K562 (cell line): Measurements from ENCODE around the gene GDF2. TPM values are rescaled to one million over a fixed set of nuclear protein-coding genes. Genes with fewer than 3 reads are reported as not detected.
A peak's percentile ranks its signal among the peaks of the same experiment; 100 is the strongest.

Experiments used
- ATAC-seq: fragments of 200-7000 bp; cut with Tn5 transposase; 3 replicates; pipeline ENCODE4 v1.9.1; 2020; ENCODE audit warnings: moderate library complexity
- BruUV-seq: library from RNA; stranded (reverse); fragments of 400-500 nt; replicated peaks from 2 replicates; lab custom pipeline; 2021; lab: Mats Ljungman, UMichigan
- CTCF ChIA-PET: fragments of 300-600 bp; formaldehyde crosslinking; extraction: SDS; loops from one replicate; lab custom pipeline; 2021; ENCODE audit warnings: low intra/inter-chr PET ratio; lab: Yijun Ruan, JAX
- POLR2A ChIA-PET: fragments of 300-600, 350-650 bp; sonication (Branson Sonifier 250); formaldehyde crosslinking; extraction: SDS; loops from one replicate; lab custom pipeline; 2021; ENCODE audit warnings: antibody characterized with exemption, inconsistent platforms; lab: Yijun Ruan, JAX
- DNase-seq, 4 experiments: peaks; one replicate each; pipeline versions ENCODE4 v3.0.0 to v3.0.0-alpha.2; 2011 to 2018; ENCODE audit warnings: low spot score in 3 of 4, mixed read lengths in 3 of 4; ENCODE audit errors: extremely low read depth in 1 of 4
- FAIRE-seq: peaks from 2 replicates; lab custom pipeline; 2011; peaks lifted over from hg19 to GRCh38; lab: Jason Lieb, UNC
- H2AFZ ChIP-seq: 2 replicates; pipeline ENCODE4 v1.6.0; 2011; ENCODE audit warnings: low read depth, low read length, control low read depth, inconsistent platforms
- H3K27ac ChIP-seq: fragments of 200-600 bp; 3 replicates; pipeline ENCODE4 v1.8.0; 2011; ENCODE audit warnings: low read depth, mild to moderate bottlenecking, control low read depth, inconsistent platforms, low read length, moderate library complexity, mixed read lengths; ENCODE audit errors: extremely low read depth
- H3K27me3 ChIP-seq, 2 experiments: fragments of 300-600 bp in 1 of 2; 2 replicates in 1 of 2; 3 replicates in 1 of 2; pipeline versions ENCODE4 v1.6.0 to v1.8.0; 2011; ENCODE audit warnings: inconsistent platforms in 2 of 2, low read length in 2 of 2, mild to moderate bottlenecking in 1 of 2, mixed read lengths in 1 of 2, moderate library complexity in 1 of 2; ENCODE audit not compliant: control insufficient read depth in 2 of 2, insufficient read depth in 2 of 2
- H3K36me3 ChIP-seq: fragments of 300-600 bp; 3 replicates; pipeline ENCODE4 v1.8.0; 2011; ENCODE audit warnings: mild to moderate bottlenecking, low read length, inconsistent platforms; ENCODE audit not compliant: control insufficient read depth, insufficient read depth
- H3K4me1 ChIP-seq, 2 experiments: fragments of 200-600 bp in 1 of 2; replicated peaks in 1 of 2; 2 replicates in 1 of 2; 3 replicates in 1 of 2; pipeline versions ENCODE4 v1.5.1 to v1.8.0; 2011; ENCODE audit warnings: inconsistent platforms in 2 of 2, low read length in 2 of 2, mild to moderate bottlenecking in 1 of 2, mixed read lengths in 1 of 2, moderate library complexity in 1 of 2; ENCODE audit not compliant: control insufficient read depth in 2 of 2, insufficient read depth in 2 of 2
- H3K4me2 ChIP-seq: 2 replicates; pipeline ENCODE4 v1.6.1; 2011; ENCODE audit warnings: low read length, control low read depth, inconsistent platforms, mixed read lengths; ENCODE audit not compliant: insufficient read depth
- H3K4me3 ChIP-seq: fragments of 200-600 bp; sonication (generic), shearing (Covaris generic); 2 replicates; pipeline ENCODE4 v1.5.1; 2016; ENCODE audit warnings: control low read depth, inconsistent platforms
- H3K79me2 ChIP-seq: fragments of 200-600 bp; 3 replicates; pipeline ENCODE4 v1.8.0; 2011; ENCODE audit warnings: low read length, inconsistent platforms; ENCODE audit not compliant: control insufficient read depth, insufficient read depth
- H3K9ac ChIP-seq, 2 experiments: 2 replicates each; pipeline versions ENCODE4 v1.6.0 to v1.6.1; 2011; ENCODE audit warnings: low read depth in 2 of 2, low read length in 2 of 2, control low read depth in 1 of 2, inconsistent platforms in 1 of 2, mild to moderate bottlenecking in 1 of 2, mixed read lengths in 1 of 2; ENCODE audit not compliant: insufficient read depth in 1 of 2
- H3K9me1 ChIP-seq: one replicate; pipeline ENCODE4 v1.6.0; 2011; ENCODE audit warnings: inconsistent platforms, mild to moderate bottlenecking, low read length, moderate library complexity; ENCODE audit not compliant: control insufficient read depth, insufficient read depth
- H3K9me3 ChIP-seq: replicated peaks from 2 replicates; pipeline ENCODE4 v1.5.1; 2011; ENCODE audit warnings: low read depth, low read length, inconsistent platforms; ENCODE audit not compliant: control insufficient read depth, insufficient read depth
- H4K20me1 ChIP-seq: replicated peaks from 2 replicates; pipeline ENCODE4 v1.6.1; 2011; ENCODE audit warnings: low read length, inconsistent platforms, mixed read lengths; ENCODE audit not compliant: control insufficient read depth, insufficient read depth
- CTCF ChIP-seq, 3 experiments: IDR thresholded peaks in 2 of 3; conservative IDR thresholded peaks in 1 of 3; 2 replicates each; pipeline ENCODE4 v1.5.1; 2011 to 2012; ENCODE audit warnings: low read length in 3 of 3, mild to moderate bottlenecking in 3 of 3, control low read depth in 2 of 3, improper control_type of control experiment in 1 of 3, inconsistent platforms in 1 of 3, low read depth in 1 of 3, mixed read lengths in 1 of 3, moderate library complexity in 1 of 3; ENCODE audit not compliant: insufficient read depth in 2 of 3
- NR1H2 ChIP-seq: sonication (generic); formaldehyde crosslinking; IDR thresholded peaks from 2 replicates; pipeline ENCODE4 v1.4.0; 2020; ENCODE audit warnings: mild to moderate bottlenecking, missing genetic modification reagents
- PYGO2 ChIP-seq: fragments of 450-650 bp; IDR thresholded peaks from 2 replicates; pipeline ENCODE4 v1.6.1; 2016; ENCODE audit warnings: mild to moderate bottlenecking, missing genetic modification characterization, moderate library complexity, missing compliant biosample characterization
- RREB1 ChIP-seq: fragments of 250-450 bp; sonication (Bioruptor Pico); IDR thresholded peaks from 2 replicates; pipeline ENCODE4 v1.4.0; 2020
- ZNF280A ChIP-seq: fragments of 450-650 bp; IDR thresholded peaks from 2 replicates; pipeline ENCODE4 v1.6.1; 2018; ENCODE audit warnings: mild to moderate bottlenecking, low read depth; ENCODE audit not compliant: partially characterized antibody
- ZNF644 ChIP-seq: fragments of 200-800 bp; sonication (Bioruptor generic); IDR thresholded peaks from 2 replicates; pipeline ENCODE4 v1.6.1; 2016; ENCODE audit warnings: low read depth, missing genetic modification characterization, missing compliant biosample characterization
- WGBS: fragments of 100-300 bp; shearing (Covaris generic); methylation state at CpG from one replicate; pipeline ENCODE4 v1.1.6; 2016; ENCODE audit warnings: low coverage, mixed read lengths; ENCODE audit not compliant: insufficient coverage; ENCODE audit errors: missing lambda C conversion rate; 5-methylcytosine and 5-hydroxymethylcytosine counted together
- in situ Hi-C: fragments of 300-500 bp; cut with MboI; formaldehyde crosslinking; loops from 4 replicates; pipeline ENCODE4 v1.15.0; 2018; ENCODE audit warnings: inconsistent platforms, mixed read lengths
- intact Hi-C: fragments of 100-400 bp; cut with micrococcal nuclease; formaldehyde crosslinking; loops from 2 replicates; pipeline ENCODE4 v1.14.2; 2022
- polyA plus RNA-seq, 8 experiments: library from polyadenylated mRNA; depleted of rRNA in 4 of 8; stranded (reverse) in 5 of 8; unstranded in 3 of 8; fragments of >200 nt; fragmentation: Nextera tagmentation in 2 of 8; fragmentation: Illumina TruSeq in 1 of 8; extraction: Ambion mirVana in 2 of 8; extraction: Trizol in 1 of 8; gene quantifications; 2 replicates each; pipeline versions ENCODE4 v1.2.1 to v1.2.3, GENCODE V29; 2011 to 2014; ENCODE audit warnings: inconsistent platforms in 1 of 8, missing spikeins in 1 of 8
- total RNA-seq, 7 experiments: library from RNA; depleted of rRNA in 6 of 7; stranded (reverse); fragments of >200 nt in 6 of 7; fragmentation: Illumina TruSeq in 2 of 7; extraction: Trizol in 2 of 7; gene quantifications; 2 replicates each; pipeline versions ENCODE4 v1.2.1 to v1.2.3, GENCODE V29; 2011 to 2021; ENCODE audit warnings: low replicate concordance in 1 of 7

Gene GDF2
- total and polyA plus RNA-seq, 9 of the 15 experiments (the other 6 are each of a cell fraction or from before 2014, with no cell fraction given), result 0.08 to 0.58 (median 0.27) TPM; not detected in 2

- no peak for TF ChIP-seq RREB1 (CRISPR knock-in tag)
- TF ChIP-seq NR1H2 (CRISPR knock-in tag), result no peak
- TF ChIP-seq PYGO2 (tag), result no peak
- TF ChIP-seq, all 486 proteins: peak for 4
These were observed 9.7 kb downstream of the GDF2 start (continued) for GRCh38 chr10:47331954-47332353.

- Histone ChIP-seq H3K9me3 (no peaks in the 10 kb centered on the region), H3K79me2 (no peaks in the 10 kb centered on the region), H3K4me2 (no peak overlapping the region), H3K4me3 (no peak overlapping the region), H3K4me1 (peaks cover 24 to 28% of the 10 kb centered on the region in 2 experiments), H3K9me1 (no peaks in the 10 kb centered on the region), H3K27me3 (no peaks in the 10 kb centered on the region; a peak in 1 of 5 replicates), H3K36me3 (no peaks in the 10 kb centered on the region), H3K27ac (no peak overlapping the region), H2AFZ (peak overlapping the region; percentile 45; the same call in 1 of the 2 replicates), H3K9ac (peak overlapping the region in 1 of 2 experiments; percentile 75; a peak in 2 of 4 replicates), H4K20me1 (no peaks in the 10 kb centered on the region)
- POLR2A ChIA-PET, result interaction anchor here (0.6 to 2.2 kb wide), 2 partner anchors 9 to 44 kb away, joined by 4 to 11 read pairs; no protein-coding TSS in a partner anchor
- intact Hi-C loops, result no loop called here
- in situ Hi-C loops, result no loop called here
- ATAC-seq (peak; percentile 13; the same call in 2 of the 3 replicates), FAIRE-seq (no peak), DNase-seq (peak in 1 of 4 experiments; percentile 35)
- BruUV-seq, result no TSS peak
- WGBS, result 33% methylated on average over 3 of the region's 3 CpGs
- no peak for TF ChIP-seq ZNF280A
- TF ChIP-seq CTCF (IDR thresholded peaks at IDR 0.05 in 2 of 3, conservative IDR thresholded peaks at IDR 0.05 in 1 of 3; ENCODE audit: insufficient read depth in 2 of 3, low read depth in 1 of 3, low read length in 3 of 3), result peak in 1 of 3 experiments; percentile 30; a peak in 1 of 6 replicates
- no peak for TF ChIP-seq ZNF644 (tag)
- CTCF ChIA-PET, result no interaction called here
These were observed 10.1 kb downstream of the GDF2 start for GRCh38 chr10:47332371-47332770.
